Measurements from ENCODE around the gene WNT11. TPM values are rescaled to one million over a fixed set of nuclear protein-coding genes. Genes with fewer than 3 reads are reported as not detected.

WNT11 gene
- total RNA-seq, 1 experiment from 2014 or later, result 0.40 TPM

GRCh38 chr11:76252631-76253070, 46.3 kb upstream of the WNT11 start:
- CTCF ChIA-PET, result no interaction called here
- ATAC-seq (no peak), DNase-seq (no peak)
- Histone ChIP-seq H2AFZ (ENCODE audit: low read length) (no peak overlapping the region), H3K4me2 (ENCODE audit: low read length) (no peak overlapping the region), H3K79me2 (ENCODE audit: low read length) (no peaks in the 10 kb centered on the region), H3K36me3 (ENCODE audit: low read depth, low read length) (no peaks in the 10 kb centered on the region), H3K9ac (ENCODE audit: low read length) (no peak overlapping the region), H3K27me3 (ENCODE audit: low read length) (peaks cover 7% of the 10 kb centered on the region; the same call in 1 of the 2 replicates), H3K4me3 (ENCODE audit: low read length) (no peak overlapping the region), H3K4me1 (ENCODE audit: insufficient read depth, low read length) (no peaks in the 10 kb centered on the region), H3K9me3 (ENCODE audit: low read length) (no peaks in the 10 kb centered on the region), H3K9me2 (replicated peaks; ENCODE audit: low read length) (no peaks in the 10 kb centered on the region), H3K27ac (ENCODE audit: low read length) (no peak overlapping the region), H4K20me1 (ENCODE audit: low read length) (no peaks in the 10 kb centered on the region), H3F3A (ENCODE audit: low read length, unreplicated experiment) (no peaks in the 10 kb centered on the region)
- no TSS peak for BruUV-seq (replicated peaks)
- TF ChIP-seq EZH2phosphoT487 (IDR thresholded peaks at IDR 0.05; ENCODE audit: borderline replicate concordance, low read length) (no peak), CTCF (conservative IDR thresholded peaks at IDR 0.05; ENCODE audit: low read depth, low read length) (no peak), EZH2 (IDR thresholded peaks at IDR 0.05; ENCODE audit: low read length, unreplicated experiment) (no peak)
- POLR2A ChIA-PET (ENCODE audit: unreplicated experiment), result no interaction called here
- intact Hi-C loops (cut with micrococcal nuclease), result no loop called here

DNA sequence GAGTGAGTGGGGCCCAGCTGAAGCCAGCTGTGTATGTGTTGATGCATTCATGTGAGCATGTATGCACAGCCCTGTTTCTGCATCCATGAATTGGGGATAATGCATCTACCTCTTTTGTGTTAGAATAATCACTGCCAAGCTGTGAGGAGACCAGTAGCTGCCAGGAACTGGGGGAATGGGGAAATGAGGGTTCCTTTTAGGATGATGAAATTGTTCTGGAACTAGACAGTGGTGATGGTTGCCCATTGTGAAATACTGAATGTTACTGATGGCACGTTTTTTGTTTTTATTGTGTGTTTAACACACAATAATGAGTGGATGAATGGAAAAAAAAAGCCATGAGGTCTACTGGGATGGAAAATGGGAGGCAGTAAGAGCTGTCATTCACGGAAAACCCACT, 45.3 kb upstream of the WNT11 start:
- Histone ChIP-seq H3K27me3 (ENCODE audit: low read length) (peaks cover 7% of the 10 kb centered on the region; the same call in 1 of the 2 replicates), H3K79me2 (ENCODE audit: low read length) (no peaks in the 10 kb centered on the region), H3K4me2 (ENCODE audit: low read length) (no peak overlapping the region), H3K9ac (ENCODE audit: low read length) (no peak overlapping the region), H3K9me2 (replicated peaks; ENCODE audit: low read length) (no peaks in the 10 kb centered on the region), H3F3A (ENCODE audit: low read length, unreplicated experiment) (no peaks in the 10 kb centered on the region), H4K20me1 (ENCODE audit: low read length) (no peaks in the 10 kb centered on the region), H3K36me3 (ENCODE audit: low read depth, low read length) (no peaks in the 10 kb centered on the region), H3K4me1 (ENCODE audit: insufficient read depth, low read length) (no peaks in the 10 kb centered on the region), H2AFZ (ENCODE audit: low read length) (no peak overlapping the region), H3K27ac (ENCODE audit: low read length) (no peak overlapping the region), H3K9me3 (ENCODE audit: low read length) (no peaks in the 10 kb centered on the region), H3K4me3 (ENCODE audit: low read length) (no peak overlapping the region)
- DNase-seq (no peak), ATAC-seq (no peak)
- TF ChIP-seq EZH2phosphoT487 (IDR thresholded peaks at IDR 0.05; ENCODE audit: borderline replicate concordance, low read length) (no peak), CTCF (conservative IDR thresholded peaks at IDR 0.05; ENCODE audit: low read depth, low read length) (no peak), EZH2 (IDR thresholded peaks at IDR 0.05; ENCODE audit: low read length, unreplicated experiment) (no peak)
- intact Hi-C loops (cut with micrococcal nuclease), result no loop called here
- ChIA-PET POLR2A (ENCODE audit: unreplicated experiment) (no interaction called here), CTCF (no interaction called here)
- BruUV-seq (replicated peaks), result no TSS peak

DNA sequence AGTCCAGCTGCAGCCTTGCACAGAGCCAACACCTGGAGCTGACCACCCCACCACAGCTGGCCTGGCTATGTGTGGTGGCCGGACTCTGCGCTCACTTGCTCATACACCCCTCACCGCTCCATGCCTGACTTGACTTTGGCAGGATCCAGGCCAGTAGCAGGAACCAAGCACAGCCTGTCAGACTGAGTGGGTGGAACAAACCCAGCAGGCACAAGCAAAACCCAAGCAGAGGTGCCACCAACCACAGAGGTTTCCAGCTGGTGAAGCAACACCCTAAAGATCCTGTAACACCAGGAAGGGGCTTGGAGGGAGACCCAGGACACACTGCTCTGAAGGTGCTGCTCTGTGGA, 44.9 kb upstream of the WNT11 start:
- ChIA-PET CTCF (no interaction called here), POLR2A (ENCODE audit: unreplicated experiment) (no interaction called here)
- no peaks in the 10 kb centered on the region for H3K9me2 ChIP-seq (replicated peaks; ENCODE audit: low read length)
- intact Hi-C loops (cut with micrococcal nuclease), result no loop called here
- H3K27me3 ChIP-seq (ENCODE audit: low read length), result peaks cover 7% of the 10 kb centered on the region; the same call in 1 of the 2 replicates
- H3K9me3 ChIP-seq (ENCODE audit: low read length), result no peaks in the 10 kb centered on the region
- H3F3A ChIP-seq (ENCODE audit: low read length, unreplicated experiment), result no peaks in the 10 kb centered on the region
- H2AFZ ChIP-seq (ENCODE audit: low read length), result no peak overlapping the region
- H3K9ac ChIP-seq (ENCODE audit: low read length), result no peak overlapping the region
- ATAC-seq (no peak), DNase-seq (no peak)
- no peaks in the 10 kb centered on the region for H3K4me1 ChIP-seq (ENCODE audit: insufficient read depth, low read length)
- H3K36me3 ChIP-seq (ENCODE audit: low read depth, low read length), result no peaks in the 10 kb centered on the region
- no TSS peak for BruUV-seq (replicated peaks)
- H3K27ac ChIP-seq (ENCODE audit: low read length), result no peak overlapping the region
- no peak overlapping the region for H3K4me3 ChIP-seq (ENCODE audit: low read length)
- TF ChIP-seq EZH2phosphoT487 (IDR thresholded peaks at IDR 0.05; ENCODE audit: borderline replicate concordance, low read length), result no peak
- no peak for TF ChIP-seq EZH2 (IDR thresholded peaks at IDR 0.05; ENCODE audit: low read length, unreplicated experiment)
- TF ChIP-seq CTCF (conservative IDR thresholded peaks at IDR 0.05; ENCODE audit: low read depth, low read length), result no peak
- H3K4me2 ChIP-seq (ENCODE audit: low read length), result no peak overlapping the region
- H4K20me1 ChIP-seq (ENCODE audit: low read length), result no peaks in the 10 kb centered on the region
- no peaks in the 10 kb centered on the region for H3K79me2 ChIP-seq (ENCODE audit: low read length)
